ENCODE data around the gene KRT78.
A peak's percentile ranks its signal among the peaks of the same experiment; 100 is the strongest.

Gene KRT78

DNA sequence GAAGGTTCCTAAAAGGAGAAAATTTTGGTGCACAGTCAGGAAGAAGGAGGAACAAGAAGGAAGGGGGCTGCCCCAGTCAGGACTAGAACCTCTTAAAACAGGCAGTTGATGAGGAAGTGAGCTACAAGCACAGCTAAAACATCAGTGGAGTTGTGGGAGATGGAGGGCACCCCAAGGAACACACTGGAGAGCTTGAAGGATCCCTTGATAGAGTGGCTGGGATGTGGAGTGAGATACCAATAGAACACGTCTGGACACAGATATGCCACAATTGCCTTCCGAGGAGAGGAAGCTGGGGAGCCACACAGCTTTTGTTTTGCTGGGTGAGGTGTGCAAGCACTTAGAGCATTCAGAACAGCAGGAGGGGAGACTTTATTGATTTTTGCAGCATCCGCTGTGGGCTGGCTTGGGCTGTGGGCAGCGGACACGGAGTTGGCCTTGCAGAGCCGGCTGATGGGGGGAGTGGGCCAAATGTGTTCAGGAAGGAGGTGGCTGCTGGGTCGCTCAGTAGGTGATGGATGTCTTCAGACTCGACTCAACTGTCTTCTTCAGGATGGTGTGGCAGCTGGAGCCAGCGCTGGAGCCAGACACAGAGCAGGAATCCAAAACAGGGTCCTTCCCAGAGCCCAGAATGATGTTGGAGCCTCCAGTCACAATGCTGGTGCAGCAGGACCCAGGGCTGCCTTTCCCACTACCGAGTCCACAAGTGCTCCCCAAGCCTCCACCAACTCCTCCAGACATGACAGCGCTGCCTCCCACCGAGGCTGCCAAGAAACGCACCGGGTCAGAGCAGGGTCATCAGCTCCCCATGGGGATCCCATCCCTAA lies 10.0 kb downstream of the KRT78 start:
- DNase-seq: peak; percentile 44 to 77

GRCh38 chr12:52837781-52838608 lies 10.8 kb downstream of the KRT78 start:
- DNase-seq: peak in 1 of 2 donors; percentile 30

- peak; percentile 68 to 90 for DNase-seq
These were observed 11.4 kb downstream of the KRT78 start for GRCh38 chr12:52837413-52837741.

DNA sequence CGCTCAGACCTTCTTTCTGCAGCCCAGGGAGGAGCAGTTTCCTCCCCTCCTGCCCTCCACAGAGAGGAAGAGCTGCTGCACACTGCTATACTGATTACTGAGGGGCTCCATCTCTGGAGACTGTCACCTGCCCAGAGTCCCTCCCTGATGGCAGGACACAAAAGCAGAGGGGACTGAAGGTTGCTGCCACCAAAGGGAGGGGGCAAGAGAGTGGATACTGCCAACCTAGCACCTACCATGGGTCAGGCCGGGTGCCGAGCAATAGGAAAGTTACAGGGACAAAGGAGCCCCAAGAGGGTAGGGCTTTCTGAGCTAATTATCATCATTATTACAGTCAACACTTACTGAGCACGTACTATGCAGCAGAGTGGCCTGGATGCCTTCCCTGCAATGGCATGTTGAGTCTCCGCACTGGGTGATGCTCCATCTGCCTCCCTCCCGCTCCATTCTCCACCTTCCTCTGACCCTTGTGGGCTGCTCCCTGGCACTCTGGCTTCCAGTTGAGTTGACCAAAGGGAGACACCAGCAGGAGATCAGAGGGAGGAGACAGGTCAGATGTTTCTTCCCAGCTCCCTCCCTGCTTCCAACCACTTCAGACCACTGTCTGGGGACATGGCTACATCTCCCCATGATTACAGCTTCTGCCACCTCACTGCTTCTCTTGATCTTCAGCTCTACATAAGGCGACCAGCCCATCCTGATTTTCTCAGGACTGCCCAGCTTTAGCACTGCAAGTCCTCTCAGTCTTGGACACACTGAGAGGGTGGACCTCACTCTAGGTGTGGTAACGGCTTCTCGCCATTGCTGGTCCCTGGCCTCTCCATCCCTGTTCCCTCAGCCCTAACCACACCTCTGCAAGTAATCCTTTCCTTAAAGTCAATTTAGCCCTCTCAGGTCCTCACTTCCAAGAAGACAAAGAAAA lies 12.0 kb downstream of the KRT78 start:
- peak in 1 of 2 donors; percentile 8 for DNase-seq

- DNase-seq: peak; percentile 82 to 97
These were observed 12.7 kb downstream of the KRT78 start for GRCh38 chr12:52836042-52836466.

GRCh38 chr12:52835271-52836041 lies 13.3 kb downstream of the KRT78 start:
- no peak for DNase-seq

GRCh38 chr12:52834727-52835001 lies 14.1 kb downstream of the KRT78 start:
- no peak for DNase-seq

- DNase-seq: no peak
These were observed 14.7 kb downstream of the KRT78 start, which contains the start of gene KRT79 for GRCh38 chr12:52833922-52834726. Gene KRT79 (minus strand): TSS chr12:52834311. CDS start chr12:52834260, 51 bp downstream.

- peak; percentile 66 to 81 for DNase-seq
These were observed 15.5 kb downstream of the KRT78 start for GRCh38 chr12:52832985-52833905.

GRCh38 chr12:52832451-52832850 lies 16.3 kb downstream of the KRT78 start:
- DNase-seq: no peak

GRCh38 chr12:52831251-52831650 lies 17.5 kb downstream of the KRT78 start:
- DNase-seq: no peak

- DNase-seq: peak; percentile 52 to 54
These were observed 18.6 kb downstream of the KRT78 start for GRCh38 chr12:52829986-52830770.

- peak; percentile 92 for DNase-seq
These were observed 20.2 kb downstream of the KRT78 start for GRCh38 chr12:52828591-52829021.

DNA sequence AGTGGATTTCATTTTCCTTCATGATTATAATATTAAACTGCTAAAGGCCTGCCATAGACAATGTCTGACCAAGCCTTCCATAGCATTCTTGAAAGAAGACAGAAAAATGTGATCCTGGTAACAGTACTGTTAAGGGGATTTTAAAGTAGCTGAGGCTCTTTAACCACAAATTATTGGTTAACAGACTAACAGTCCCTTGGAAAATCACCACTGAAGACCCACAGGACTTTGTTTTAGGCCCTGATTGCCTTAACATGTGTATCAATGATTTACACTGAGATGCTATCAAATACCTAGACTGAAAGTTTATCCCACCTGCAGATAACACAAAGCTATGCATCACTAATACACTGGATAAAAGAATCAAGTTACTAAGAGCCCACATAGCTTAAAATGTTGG lies 20.6 kb downstream of the KRT78 start:
- DNase-seq: no peak

DNA sequence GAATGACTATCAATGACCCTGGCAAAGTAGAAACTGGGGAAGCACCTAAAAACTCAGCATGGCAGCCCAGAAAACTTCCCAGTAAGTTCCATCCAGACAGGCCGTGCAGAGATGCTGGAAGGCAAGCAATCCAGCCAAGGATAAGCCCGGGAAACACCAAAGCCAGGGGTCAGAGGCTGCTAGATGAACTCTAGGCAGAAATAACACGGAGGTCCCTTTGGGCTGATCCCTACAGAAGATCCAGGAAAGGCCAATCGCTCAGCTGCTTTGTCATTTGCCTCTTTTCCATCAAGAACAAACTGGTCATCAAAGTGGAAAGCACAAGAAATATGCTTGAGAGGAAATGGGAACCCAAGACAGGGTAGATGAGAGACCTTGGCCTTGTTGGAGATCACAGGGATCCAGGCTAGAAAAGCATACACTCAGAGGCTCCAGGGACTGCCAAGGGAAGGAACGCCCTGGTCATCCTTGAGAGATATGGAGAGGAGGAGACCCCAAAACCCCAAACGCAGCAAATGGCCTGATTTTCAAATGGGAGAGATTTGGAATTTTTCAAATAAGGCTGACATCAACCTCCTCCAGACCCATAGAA lies 21.2 kb downstream of the KRT78 start:
- no peak for DNase-seq

- DNase-seq: no peak
These were observed 21.9 kb downstream of the KRT78 start for GRCh38 chr12:52826611-52827498.

- DNase-seq: no peak
These were observed 22.8 kb downstream of the KRT78 start for GRCh38 chr12:52825961-52826360.

All from inflammatory macrophage (primary cell).